Ramos (cell line): ENCODE measurements around the gene CCRL2.

Source experiments
- in situ Hi-C: fragments of 300-500 bp; cut with MboI; formaldehyde crosslinking; loops from one replicate; pipeline ENCODE4 v1.14.3; 2022; ENCODE audit warnings: low sequenced_read_pairs; ENCODE audit not compliant: unreplicated experiment

CCRL2 gene, protein sequence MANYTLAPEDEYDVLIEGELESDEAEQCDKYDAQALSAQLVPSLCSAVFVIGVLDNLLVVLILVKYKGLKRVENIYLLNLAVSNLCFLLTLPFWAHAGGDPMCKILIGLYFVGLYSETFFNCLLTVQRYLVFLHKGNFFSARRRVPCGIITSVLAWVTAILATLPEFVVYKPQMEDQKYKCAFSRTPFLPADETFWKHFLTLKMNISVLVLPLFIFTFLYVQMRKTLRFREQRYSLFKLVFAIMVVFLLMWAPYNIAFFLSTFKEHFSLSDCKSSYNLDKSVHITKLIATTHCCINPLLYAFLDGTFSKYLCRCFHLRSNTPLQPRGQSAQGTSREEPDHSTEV

DNA sequence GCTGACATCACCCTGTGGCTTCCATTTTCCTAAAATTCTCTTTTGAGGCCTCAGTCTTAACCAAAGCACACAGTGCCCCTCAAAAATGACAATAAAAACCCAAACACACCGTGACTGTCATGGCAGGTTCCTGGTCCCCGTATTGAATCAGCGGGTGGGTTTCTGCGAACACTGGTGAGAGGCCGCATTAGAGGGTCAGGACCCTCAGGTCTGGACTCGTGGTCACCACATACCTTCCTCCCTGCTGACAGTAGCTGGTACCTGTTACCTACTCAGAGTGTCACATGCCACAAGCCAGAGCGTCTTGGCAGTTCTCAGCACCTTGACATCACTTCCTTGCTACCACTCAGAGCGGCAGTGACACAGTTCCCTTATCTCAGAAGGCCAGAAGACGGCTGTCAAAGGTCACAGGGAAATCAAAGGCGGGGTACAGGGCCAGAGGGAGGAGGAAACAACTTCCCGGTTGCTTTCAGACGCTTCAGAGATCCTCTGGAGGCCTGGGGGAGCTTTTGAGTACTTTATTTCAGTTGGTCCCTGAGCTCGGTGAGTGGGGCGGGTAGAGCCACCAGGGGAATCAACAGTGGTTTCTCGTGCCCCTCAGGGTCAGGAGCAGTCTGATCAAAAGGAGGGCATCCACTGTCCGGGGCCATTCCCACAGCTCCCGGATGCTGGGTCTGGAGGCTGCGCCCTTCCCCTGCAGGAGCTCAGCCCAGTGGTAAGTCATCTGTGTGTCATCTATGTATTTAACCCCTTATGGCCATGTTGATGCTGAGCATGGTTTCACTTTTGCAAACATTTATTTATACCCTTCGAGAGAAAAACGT, at the start of gene CCRL2, which contains the start of gene CCR5AS:
Gene CCRL2, plus strand, starts transcription at position 472 of the 824 bp plus-strand sequence. CDS start 821 bp downstream, outside the sequence.
Gene CCR5AS, minus strand, starts transcription at position 279 of the 824 bp plus-strand sequence.
- in situ Hi-C loops = no loop called here

DNA sequence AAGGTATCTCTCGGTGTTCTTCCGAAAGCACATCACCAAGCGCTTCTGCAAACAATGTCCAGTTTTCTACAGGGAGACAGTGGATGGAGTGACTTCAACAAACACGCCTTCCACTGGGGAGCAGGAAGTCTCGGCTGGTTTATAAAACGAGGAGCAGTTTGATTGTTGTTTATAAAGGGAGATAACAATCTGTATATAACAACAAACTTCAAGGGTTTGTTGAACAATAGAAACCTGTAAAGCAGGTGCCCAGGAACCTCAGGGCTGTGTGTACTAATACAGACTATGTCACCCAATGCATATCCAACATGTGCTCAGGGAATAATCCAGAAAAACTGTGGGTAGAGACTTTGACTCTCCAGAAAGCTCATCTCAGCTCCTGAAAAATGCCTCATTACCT, 48.6 kb upstream of the CCRL2 start:
- in situ Hi-C loops = no loop called here

DNA sequence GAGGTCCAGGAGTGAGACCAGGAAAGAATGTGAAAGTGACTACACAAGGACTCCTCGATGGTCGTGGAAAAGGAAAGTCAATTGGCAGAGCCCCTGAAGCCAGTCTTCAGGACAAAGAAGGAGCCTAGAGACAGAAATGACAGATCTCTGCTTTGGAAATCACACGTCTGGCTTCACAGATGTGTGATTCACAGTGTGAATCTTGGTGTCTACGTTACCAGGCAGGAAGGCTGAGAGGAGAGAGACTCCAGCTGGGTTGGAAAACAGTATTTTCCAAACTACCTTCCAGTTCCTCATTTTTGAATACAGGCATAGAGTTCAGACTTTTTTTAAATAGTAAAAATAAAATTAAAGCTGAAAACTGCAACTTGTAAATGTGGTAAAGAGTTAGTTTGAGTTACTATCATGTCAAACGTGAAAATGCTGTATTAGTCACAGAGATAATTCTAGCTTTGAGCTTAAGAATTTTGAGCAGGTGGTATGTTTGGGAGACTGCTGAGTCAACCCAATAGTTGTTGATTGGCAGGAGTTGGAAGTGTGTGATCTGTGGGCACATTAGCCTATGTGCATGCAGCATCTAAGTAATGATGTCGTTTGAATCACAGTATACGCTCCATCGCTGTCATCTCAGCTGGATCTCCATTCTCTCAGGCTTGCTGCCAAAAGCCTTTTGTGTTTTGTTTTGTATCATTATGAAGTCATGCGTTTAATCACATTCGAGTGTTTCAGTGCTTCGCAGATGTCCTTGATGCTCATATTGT, 47.1 kb upstream of the CCRL2 start:
- in situ Hi-C loops = no loop called here

DNA sequence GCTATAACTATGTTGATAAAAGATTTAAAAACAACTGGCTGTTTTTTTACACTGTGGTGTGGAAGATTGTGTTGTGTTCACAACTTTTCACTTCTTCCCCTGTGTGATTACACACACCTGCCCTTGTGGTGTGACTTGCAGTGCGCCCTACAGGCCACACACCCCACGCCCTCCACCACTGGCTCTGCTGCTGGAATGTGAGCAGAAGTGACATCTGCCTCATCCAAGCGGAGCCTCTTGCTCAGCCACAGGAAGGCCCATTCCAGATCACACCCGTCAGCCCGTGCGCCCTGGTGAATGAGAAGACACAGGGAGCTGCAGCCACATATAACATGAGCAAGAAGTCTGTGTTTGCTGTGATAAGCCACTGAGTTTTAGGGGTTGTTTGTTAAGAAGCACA, 46.2 kb upstream of the CCRL2 start:
- in situ Hi-C loops = no loop called here

DNA sequence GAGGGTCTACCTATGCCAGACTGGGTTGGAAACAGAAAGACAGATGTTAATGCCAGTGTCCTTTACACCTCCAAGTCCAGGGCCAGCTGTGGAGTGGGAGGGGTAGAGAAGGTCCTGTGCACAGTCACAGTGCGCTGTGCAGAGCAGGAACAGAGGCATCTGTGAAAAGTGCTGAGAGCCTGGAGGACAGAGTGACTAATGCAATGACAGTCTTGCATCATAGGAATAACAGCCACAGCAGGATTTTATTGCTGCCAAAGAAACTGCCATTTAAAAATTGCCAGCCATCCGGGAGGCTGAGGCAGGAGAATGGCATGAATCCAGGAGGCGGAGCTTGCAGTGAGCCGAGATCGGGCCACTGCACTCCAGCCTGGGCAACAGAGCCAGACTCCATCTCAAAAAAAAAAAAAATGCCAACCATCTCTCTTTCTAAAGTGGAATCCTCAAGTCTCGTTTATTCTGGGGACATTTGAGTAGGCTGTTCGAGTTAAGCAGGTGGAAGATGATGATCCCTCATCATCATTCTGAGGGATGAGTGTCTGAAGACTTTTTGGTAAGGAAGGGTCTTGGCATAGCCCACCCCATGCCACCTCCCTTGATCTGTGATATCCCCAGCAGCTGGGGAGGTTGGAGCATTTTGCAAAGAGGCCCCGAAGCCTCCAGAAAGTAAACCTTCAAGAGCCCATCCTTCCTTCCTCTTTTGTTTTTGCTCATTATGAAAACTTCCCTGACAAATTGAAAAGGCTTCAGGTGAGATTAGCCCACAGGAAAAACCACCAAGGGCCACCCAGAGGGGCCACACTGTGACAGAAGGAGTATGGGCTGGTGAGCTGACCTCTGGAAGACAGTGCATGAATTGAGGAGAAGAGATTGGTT, 45.4 kb upstream of the CCRL2 start:
- in situ Hi-C loops = no loop called here

DNA sequence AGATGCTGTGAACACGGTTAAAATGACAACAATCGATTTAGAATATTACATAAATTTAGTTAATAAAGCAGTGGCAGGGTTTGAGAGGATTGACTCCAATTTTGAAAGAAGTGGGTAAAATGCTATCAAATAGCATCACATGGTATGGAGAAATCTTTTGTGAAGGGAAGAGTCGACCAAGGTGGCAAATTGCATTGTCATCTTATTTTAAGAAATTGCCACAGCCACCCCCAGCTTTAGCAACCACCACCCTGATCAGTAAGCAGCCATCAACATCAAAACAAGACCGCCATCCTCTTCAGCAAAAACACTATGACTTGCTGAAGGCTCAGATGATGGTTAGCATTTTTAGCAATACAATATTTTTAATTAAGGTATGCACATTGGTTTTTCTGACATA, 42.0 kb upstream of the CCRL2 start:
- in situ Hi-C loops = no loop called here

DNA sequence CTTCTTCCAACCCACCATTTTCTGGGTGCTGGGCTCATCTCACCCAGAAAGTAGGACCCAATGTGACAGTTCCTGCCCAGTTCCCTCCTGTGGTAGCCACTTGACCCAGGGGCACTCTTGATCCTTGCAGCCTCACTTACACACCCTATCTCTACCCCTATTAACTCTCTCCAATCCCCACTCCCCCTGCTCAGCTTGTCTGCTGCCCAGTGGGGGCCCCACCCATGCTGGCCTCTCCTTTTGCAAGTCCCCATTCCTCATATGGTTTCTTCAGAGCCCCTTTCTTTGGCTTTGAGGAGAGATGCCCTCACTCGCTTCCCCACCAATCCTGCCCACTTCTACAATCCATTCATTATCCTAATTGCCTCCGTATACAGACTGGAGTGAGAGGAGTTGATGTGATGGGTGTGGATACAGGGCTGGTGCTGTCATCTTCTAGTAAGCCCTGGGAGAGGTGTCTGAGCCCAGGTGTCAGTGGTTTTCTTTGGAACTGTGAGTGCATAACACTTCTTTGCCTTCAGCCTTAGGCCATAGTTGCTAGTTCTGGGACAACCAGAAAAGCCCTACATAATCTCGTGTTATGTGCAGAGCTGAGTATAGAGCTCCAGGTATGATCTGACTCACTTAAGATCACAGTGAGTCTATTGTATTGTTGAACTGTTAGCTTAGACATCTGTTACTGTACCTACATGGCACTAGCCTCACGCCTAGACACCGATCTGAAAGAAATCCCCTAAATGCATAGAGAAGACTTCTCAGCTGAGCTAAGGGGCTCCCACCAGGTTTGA, 41.1 kb upstream of the CCRL2 start:
- in situ Hi-C loops = no loop called here

DNA sequence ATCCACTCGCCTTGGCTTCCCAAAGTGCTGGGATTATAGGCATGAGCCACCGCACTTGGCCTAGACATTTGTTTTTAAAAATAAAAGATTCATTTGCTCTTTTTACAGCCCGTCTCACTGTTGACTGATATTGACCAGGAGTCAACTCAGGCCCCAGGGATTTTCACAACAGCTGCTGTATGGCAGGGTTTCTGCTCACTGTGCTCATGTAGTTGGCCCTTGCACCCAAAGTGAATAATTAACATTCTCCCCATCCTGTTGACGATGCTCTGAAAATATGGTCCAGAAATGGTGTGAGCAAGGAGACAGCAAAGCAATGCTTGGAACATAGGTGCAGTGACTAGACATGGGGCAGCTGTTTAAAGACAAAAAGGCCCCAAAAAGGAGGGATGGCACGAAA, 39.2 kb upstream of the CCRL2 start:
- in situ Hi-C loops = no loop called here

DNA sequence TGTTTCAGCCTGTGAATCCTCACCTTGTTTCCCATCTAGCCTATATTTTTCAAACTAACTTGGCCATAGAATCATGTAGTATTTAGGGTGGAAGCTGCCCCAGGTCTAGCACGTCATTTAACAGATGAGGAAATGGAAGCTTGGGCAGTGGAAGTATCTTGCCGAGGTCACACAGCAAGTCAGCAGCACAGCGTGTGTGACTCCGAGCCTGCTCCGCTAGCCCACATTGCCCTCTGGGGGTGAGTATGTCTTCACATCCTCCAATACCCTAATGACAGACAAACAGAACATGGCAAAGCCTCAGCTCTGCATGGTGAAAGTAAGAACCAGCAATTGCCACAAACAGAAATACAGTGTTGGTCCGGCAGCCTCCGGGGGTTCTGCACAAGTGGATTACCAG, 38.5 kb upstream of the CCRL2 start:
- in situ Hi-C loops = no loop called here

DNA sequence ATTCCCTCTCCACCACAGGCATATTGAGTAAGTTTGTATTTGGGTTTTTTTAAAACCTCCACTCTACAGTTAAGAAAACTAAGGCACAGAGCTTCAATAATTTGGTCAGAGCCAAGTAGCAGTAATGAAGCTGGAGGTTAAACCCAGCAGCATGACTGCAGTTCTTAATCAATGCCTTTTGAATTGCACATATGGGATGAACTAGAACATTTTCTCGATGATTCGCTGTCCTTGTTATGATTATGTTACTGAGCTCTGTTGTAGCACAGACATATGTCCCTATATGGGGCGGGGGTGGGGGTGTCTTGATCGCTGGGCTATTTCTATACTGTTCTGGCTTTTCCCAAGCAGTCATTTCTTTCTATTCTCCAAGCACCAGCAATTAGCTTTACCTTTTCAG, 37.9 kb upstream of the CCRL2 start:
- in situ Hi-C loops = no loop called here

DNA sequence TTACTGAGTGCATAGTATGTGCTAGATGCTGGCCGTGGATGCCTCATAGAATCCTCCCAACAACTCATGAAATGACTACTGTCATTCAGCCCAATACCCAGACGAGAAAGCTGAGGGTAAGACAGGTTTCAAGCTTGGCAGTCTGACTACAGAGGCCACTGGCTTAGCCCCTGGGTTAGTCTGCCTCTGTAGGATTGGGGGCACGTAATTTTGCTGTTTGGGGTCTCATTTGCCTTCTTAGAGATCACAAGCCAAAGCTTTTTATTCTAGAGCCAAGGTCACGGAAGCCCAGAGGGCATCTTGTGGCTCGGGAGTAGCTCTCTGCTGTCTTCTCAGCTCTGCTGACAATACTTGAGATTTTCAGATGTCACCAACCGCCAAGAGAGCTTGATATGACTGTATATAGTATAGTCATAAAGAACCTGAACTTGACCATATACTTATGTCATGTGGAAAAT, 37.4 kb upstream of the CCRL2 start:
- in situ Hi-C loops = loop anchor here (10.0 kb wide), 1 partner anchor 425 kb away; the partner anchor contains the start of gene CXCR6

DNA sequence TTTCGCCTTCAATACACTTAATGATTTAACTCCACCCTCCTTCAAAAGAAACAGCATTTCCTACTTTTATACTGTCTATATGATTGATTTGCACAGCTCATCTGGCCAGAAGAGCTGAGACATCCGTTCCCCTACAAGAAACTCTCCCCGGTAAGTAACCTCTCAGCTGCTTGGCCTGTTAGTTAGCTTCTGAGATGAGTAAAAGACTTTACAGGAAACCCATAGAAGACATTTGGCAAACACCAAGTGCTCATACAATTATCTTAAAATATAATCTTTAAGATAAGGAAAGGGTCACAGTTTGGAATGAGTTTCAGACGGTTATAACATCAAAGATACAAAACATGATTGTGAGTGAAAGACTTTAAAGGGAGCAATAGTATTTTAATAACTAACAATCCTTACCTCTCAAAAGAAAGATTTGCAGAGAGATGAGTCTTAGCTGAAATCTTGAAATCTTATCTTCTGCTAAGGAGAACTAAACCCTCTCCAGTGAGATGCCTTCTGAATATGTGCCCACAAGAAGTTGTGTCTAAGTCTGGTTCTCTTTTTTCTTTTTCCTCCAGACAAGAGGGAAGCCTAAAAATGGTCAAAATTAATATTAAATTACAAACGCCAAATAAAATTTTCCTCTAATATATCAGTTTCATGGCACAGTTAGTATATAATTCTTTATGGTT, 36.1 kb upstream of the CCRL2 start, which contains the start of gene CCR5:
Gene CCR5, plus strand, starts transcription at position 108 of the 680 bp plus-strand sequence. CDS start 1,957 bp downstream, outside the sequence.
- in situ Hi-C loops = loop anchor here (10.0 kb wide), 1 partner anchor 426 kb away; the partner anchor contains the start of gene CXCR6

DNA sequence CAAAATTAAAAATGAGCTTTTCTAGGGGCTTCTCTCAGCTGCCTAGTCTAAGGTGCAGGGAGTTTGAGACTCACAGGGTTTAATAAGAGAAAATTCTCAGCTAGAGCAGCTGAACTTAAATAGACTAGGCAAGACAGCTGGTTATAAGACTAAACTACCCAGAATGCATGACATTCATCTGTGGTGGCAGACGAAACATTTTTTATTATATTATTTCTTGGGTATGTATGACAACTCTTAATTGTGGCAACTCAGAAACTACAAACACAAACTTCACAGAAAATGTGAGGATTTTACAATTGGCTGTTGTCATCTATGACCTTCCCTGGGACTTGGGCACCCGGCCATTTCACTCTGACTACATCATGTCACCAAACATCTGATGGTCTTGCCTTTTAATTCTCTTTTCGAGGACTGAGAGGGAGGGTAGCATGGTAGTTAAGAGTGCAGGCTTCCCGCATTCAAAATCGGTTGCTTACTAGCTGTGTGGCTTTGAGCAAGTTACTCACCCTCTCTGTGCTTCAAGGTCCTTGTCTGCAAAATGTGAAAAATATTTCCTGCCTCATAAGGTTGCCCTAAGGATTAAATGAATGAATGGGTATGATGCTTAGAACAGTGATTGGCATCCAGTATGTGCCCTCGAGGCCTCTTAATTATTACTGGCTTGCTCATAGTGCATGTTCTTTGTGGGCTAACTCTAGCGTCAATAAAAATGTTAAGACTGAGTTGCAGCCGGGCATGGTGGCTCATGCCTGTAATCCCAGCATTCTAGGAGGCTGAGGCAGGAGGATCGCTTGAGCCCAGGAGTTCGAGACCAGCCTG, 35.3 kb upstream of the CCRL2 start:
- in situ Hi-C loops = loop anchor here (10.0 kb wide), 1 partner anchor 427 kb away; the partner anchor contains the start of gene CXCR6

DNA sequence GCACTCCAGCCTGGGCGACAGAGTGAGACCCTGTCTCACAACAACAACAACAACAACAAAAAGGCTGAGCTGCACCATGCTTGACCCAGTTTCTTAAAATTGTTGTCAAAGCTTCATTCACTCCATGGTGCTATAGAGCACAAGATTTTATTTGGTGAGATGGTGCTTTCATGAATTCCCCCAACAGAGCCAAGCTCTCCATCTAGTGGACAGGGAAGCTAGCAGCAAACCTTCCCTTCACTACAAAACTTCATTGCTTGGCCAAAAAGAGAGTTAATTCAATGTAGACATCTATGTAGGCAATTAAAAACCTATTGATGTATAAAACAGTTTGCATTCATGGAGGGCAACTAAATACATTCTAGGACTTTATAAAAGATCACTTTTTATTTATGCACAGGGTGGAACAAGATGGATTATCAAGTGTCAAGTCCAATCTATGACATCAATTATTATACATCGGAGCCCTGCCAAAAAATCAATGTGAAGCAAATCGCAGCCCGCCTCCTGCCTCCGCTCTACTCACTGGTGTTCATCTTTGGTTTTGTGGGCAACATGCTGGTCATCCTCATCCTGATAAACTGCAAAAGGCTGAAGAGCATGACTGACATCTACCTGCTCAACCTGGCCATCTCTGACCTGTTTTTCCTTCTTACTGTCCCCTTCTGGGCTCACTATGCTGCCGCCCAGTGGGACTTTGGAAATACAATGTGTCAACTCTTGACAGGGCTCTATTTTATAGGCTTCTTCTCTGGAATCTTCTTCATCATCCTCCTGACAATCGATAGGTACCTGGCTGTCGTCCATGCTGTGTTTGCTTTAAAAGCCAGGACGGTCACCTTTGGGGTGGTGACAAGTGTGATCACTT, 34.3 kb upstream of the CCRL2 start:
- in situ Hi-C loops = loop anchor here (10.0 kb wide), 1 partner anchor 428 kb away; the partner anchor contains the start of gene CXCR6

DNA sequence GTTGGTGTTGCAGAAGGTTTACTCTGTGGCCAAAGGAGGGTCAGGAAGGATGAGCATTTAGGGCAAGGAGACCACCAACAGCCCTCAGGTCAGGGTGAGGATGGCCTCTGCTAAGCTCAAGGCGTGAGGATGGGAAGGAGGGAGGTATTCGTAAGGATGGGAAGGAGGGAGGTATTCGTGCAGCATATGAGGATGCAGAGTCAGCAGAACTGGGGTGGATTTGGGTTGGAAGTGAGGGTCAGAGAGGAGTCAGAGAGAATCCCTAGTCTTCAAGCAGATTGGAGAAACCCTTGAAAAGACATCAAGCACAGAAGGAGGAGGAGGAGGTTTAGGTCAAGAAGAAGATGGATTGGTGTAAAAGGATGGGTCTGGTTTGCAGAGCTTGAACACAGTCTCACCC, 32.3 kb upstream of the CCRL2 start:
- in situ Hi-C loops = loop anchor here (10.0 kb wide), 1 partner anchor 430 kb away; the partner anchor contains the start of gene CXCR6

DNA sequence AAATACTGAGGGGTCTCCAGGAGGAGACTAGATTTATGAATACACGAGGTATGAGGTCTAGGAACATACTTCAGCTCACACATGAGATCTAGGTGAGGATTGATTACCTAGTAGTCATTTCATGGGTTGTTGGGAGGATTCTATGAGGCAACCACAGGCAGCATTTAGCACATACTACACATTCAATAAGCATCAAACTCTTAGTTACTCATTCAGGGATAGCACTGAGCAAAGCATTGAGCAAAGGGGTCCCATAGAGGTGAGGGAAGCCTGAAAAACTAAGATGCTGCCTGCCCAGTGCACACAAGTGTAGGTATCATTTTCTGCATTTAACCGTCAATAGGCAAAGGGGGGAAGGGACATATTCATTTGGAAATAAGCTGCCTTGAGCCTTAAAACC, 31.8 kb upstream of the CCRL2 start:
- in situ Hi-C loops = loop anchor here (10.0 kb wide), 1 partner anchor 430 kb away; the partner anchor contains the start of gene CXCR6
